Measurements from ENCODE around the gene ACTL6A.

- TF ChIP-seq POLR2AphosphoS5 (IDR thresholded peaks at IDR 0.05; ENCODE audit: borderline replicate concordance, low read depth, low read length) (no peak), EZH2 (IDR thresholded peaks at IDR 0.05) (no peak), FOXP2 (optimal IDR thresholded peaks at IDR 0.05; ENCODE audit: control extremely low read depth, extremely low read length, insufficient read depth) (no peak)
Observed at GRCh38 chr3:179526482-179526881, 36.2 kb upstream of the ACTL6A start.
